SW 1271 (cell line): Measurements from ENCODE around the gene LAMA4.
"Not testable (repeated sequence)": the region's sequence is repeated elsewhere in the genome, so short reads cannot be mapped to it uniquely, and the experiment has no call there.

Experiments used
- DNase-seq, 2 experiments: peaks; one replicate each; lab custom pipeline; 2025; lab: John Stamatoyannopoulos, UW

Gene LAMA4

DNA sequence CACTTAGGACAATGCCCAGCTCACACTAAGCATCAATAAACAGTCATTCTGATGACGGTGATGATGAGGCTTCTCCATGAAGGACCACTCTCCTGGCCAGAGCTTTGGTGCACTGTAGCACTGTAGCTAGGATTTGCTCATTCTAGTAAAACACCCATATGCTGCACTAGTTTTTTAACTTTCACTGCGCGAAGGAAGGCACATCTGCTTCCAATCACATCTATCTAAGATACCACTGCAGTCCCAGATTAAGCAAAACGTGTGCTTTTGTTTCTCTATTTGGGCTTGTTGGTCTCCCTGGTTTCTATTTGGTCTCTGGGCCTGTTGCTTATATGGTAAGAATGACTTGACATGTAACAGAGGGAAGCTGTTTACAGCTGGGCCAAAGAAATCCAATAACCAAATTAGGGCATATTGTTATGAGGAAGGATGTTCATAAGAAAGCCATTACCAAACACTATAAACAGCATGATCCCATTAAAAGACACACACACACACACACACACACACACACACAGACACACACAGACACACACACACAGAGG is 104.6 kb downstream of the LAMA4 start:
- DNase-seq: no peak

DNA sequence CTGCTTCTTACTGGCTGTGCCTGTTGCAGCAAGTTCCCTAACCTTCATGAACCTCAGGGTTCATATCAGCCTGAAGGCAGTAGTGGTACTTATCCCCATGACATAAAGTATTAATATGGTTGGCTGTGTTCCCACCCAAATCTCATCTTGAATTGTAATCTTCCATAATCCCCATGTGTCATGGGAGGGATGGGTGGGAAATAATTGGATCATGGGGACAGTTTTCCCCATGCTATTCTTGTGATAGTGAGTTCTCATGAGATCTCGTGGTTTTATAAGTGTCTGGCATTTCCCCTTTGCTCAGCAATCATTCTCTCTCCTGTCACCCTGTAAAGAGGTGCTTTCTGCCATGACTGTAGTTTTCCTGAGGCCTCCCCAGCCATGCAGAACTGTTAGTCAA is 105.1 kb downstream of the LAMA4 start:
- DNase-seq: no peak

DNA sequence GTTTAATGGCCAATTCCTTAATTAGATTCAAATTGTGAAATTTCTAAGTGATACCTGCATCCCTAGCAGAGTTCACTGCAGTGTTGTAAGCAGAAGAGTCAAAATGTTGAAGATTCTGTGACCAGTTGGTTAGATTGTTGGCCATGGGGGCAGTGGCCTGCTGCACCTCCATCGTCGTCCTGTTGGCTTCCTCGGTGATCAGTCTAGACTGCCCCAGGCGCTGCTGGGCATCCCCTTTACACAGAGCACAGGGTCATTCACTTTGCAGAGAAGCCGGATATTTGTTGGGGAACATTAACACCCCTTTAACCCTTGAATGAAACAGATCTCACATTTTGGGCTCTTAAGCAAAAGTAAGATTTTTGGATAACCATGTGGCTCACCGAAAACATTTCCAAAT is 106.3 kb downstream of the LAMA4 start:
- no peak for DNase-seq

DNA sequence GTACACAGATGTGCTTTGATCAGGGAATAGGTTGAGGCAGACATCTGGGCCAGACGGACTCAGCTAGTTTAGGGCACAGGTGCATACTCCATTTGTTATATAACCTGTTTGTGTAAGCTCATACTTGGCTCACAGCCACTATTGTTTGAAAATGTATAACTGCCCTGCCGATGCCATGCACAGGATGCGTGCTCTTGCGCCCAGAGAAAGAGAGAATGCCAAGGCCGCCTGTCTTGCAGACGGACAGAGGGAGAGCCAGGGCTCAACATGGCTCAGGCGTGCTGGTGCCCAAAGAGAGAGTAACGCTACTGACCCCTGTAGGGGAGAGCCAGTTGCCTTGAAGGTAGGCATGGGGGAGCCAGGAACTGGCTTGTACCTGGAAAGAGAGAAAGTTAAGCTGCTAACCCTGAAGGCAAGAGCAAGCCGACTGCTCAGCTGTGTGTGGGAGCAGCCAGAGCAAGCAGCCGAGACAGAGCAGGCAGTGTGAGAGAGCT is 109.2 kb downstream of the LAMA4 start:
- no peak for DNase-seq

DNA sequence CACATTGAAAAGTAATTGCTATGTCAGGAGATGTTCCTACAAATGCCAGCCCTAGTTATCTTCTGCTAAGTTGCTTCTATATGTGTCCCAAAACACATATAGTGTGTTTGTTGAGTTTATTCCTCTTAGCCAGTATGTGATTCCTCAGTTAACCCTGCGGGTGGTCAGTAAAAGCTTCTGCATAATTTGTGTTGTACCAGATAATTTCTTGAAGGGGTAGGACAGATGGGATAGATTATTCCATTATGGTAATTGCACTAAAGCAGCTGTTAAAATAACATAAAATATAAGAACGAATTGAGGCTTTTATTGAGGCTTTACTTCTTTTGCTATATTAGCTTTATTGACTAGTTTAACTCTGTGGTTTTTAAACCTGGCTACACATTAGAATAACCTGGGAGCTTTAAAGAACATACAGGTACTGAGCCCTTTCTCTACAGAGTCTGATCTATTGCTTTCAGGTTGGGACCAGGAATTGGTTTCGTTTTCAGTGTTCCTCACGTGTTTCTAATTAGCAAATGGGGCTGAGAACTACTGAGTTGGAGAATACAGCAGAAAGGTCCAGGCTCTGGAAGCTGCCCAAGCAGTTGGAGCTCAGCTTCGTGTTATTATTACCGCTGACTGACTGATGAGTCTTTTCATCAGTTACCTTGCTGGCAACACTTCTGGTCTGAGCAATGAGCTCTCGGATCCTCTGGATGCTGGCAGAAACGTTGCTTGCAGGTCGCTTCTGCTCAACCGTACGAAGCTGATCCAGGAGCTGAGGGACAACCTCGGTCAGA is 110.0 kb downstream of the LAMA4 start:
- no peak for DNase-seq

DNA sequence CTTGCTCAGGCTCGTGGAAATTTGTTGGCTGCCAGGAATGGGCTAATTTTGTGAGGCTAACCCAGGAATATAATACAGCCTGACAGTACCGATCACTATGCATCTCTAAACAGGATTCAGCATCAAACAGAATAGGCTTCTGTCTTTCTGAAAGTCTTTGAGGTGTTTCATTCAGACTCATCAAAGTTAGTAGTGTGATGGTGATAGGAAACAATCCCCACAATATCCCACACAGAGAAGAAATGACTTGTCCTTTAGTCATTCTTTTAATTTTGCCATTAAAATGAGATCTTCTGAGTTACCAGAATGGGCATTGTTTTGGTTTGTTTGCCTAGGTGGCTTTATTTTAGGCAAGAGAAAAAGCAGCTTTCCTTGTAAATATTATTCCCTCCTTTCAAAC is 112.7 kb downstream of the LAMA4 start:
- DNase-seq: no peak

DNA sequence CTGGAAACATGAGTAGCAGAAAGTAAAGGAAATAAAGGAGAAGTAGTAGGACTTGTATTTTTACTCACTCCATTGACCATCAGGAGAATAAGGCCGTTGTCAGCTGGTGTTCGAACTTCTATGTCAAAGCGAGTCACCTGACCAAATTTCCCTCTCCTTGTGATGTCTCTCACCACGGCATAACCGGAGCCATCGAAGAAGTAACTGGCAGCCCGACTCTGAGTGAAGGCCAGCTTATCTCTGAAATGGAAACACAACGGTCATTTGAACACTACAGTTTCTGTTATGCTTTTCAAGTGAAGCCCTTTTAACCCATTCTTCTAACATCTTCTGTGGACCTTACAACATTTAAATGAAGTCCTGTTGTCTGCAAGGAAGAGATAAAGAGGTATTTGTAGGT is 115.3 kb downstream of the LAMA4 start:
- no peak for DNase-seq

DNA sequence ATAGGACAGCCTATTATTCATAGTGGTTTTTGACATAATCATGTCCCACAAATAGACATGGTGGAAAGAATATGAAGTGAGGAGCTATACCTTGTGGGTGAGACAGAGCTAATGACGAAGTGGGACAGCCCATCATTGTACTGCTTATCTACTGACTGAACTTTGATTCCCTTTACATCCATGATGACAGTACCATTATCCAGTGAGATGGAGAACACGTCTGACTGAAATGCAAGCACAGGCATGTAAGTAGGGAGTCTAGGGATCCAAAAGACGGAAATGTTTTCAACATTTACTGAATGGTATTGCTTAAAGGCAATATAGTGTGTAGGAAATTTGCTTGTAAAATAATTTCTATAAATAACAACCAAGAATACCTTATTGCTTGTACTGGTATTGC is 123.5 kb downstream of the LAMA4 start:
- no peak for DNase-seq

DNA sequence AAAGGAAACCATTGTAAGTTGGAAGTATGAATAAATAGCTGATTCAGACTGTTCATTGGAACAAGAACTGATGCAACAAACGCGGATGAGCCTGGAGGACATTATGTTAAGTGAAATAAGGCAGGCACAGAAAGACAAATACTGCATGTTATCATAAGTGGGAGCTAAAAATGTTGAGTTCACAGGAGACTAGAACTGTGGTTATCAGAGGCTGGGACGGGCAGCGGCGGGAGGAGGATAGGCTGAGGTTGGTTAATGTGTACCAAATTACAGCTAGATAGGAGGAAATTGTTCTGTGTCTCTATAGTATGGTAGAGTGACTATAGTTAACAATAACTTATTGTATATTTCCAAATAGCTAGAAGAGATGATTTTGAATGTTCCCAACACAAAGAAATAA is 126.2 kb downstream of the LAMA4 start:
- DNase-seq: no peak

DNA sequence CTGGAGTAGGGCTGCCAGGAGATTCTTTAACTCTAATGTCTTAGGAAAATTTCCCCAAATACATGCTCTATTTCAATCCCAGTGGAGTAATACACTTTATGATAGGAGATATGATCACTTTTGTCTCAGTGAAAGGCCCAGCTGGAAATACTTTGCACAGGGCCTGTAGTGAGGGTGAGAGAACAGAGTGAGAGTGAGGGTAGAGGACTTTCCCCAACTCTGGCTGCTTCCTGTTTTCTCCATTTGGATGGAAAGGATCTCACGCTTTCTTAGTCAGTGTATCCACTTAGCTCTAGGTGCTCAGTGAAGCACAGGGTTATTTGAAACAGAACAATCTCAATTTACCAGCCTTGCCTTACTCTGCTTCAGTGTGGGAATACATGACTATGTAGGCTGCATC is 130.4 kb downstream of the LAMA4 start:
- no peak for DNase-seq

DNA sequence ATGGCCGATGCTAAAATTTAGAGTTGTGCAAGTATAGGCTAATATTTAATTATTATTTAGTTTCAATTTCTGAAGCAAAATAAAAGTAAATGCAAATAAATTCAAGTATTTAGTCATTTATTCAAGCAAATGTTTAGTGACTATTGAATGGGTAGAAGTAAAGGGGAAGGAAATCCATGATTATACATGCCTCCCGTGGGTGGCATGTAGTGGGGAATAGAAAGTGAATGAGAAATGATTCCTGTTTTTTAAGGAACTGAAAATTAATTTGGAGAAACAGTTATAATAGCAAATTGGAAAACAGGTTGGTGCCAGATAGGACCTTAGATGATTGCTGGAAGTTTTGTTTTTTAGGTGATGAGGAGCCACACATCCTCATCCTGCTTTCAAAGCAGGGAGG is 131.6 kb downstream of the LAMA4 start:
- DNase-seq: no peak

DNA sequence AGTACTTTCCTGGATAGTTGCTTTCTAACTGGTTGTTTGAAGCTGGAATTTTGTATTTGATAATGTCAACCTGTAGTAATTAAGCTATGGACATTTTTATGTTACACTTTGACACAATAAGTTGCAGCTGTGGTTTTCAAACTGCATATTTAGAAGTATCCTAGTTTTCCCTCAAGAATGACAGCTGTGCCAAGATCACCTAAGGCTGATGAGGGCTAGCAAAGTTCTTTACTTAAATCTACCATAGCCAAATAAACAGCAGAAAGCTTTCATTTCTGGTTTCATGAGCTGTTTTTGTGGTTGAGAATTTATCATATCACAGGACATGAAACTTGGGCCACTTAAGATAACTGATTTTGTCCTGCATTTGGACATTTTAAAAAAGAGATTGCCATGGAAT is 136.3 kb downstream of the LAMA4 start:
- no peak for DNase-seq

DNA sequence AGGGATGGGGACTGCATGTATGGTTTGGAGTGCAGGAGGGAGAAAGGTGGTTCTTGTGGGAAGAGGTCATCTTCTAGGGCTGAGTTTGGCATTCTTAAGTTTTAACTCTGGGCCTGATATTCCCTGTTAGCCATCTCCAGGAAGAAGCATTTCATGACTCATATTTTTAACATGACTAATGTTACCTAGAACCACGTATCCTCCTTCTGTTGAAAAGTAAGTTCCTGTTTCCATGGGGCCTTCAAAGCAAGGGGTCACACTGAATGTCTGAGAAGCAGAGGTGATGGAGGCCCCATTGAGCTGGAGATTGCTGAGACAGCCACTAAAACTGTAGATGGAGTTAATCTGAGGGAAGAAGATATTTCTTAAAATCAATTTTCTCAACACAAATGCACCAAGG is 136.8 kb downstream of the LAMA4 start:
- DNase-seq: peak in 1 of 2 experiments; percentile 37

DNA sequence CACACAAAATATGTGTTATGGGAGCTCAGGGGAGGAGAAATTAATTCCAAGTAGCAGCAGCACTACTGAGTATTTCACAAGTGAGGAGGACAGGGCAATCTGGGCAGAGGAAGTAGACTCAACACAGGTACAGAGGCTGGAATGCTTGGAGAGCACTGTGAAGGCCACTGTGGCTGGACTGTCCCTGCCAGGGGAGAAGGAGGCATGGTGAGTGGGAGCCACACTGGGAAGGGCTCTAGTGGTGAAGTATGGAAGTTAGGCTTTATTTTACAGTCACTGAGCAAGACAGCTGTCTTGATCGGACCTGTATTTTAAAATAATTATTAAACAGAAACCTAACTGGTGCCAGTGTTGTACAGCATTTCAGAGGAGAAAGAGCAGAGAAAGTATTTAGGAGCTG is 138.1 kb downstream of the LAMA4 start:
- DNase-seq: peak in 1 of 2 experiments; percentile 3

DNA sequence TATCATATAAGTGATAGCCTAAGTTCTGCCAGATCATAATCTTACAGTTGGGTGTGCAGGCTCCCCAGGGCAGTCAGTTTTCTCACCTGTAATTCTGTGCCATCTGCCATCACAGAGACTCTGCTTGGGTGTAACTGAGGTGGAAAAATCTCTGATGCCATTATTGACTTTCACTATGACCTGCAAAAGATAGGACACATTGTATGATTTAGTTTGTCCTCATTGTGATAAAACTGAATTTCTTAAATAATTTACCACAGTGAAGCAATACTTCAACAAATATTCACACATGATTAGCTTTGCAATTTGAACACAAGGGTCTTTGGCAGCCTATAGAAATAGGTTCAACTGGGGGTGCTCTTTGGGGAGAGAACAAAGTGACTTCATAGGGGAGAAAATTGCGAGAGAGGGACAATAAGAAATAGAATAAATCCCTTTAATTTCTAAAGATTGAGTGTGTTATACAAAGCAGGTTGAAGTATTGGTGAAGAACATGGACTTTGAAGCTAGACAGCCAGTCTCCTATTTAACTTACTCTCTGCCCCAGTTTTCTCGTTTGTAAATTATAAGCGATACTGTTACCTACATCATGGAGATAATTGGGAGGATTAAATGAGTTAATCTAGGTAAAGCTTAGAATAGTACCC is 139.7 kb downstream of the LAMA4 start:
- DNase-seq: no peak

DNA sequence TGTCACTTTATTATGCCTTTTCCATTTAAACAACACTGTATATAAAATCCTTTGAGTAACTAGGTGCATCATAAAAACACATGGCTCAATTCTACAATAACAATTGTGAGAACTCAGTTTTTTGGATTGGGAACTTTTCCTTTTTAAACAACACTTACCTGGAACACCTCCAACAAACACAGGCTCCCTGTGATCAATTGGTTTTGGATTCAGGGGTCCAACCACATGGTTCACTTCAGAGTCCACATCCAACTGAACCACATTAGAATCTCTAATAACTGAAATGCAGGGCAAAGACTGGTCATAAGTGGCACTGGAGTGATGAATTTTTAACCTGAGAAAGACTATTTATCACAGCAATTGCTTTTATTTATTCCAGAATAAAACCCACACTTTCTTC is 140.4 kb downstream of the LAMA4 start:
- no peak for DNase-seq

DNA sequence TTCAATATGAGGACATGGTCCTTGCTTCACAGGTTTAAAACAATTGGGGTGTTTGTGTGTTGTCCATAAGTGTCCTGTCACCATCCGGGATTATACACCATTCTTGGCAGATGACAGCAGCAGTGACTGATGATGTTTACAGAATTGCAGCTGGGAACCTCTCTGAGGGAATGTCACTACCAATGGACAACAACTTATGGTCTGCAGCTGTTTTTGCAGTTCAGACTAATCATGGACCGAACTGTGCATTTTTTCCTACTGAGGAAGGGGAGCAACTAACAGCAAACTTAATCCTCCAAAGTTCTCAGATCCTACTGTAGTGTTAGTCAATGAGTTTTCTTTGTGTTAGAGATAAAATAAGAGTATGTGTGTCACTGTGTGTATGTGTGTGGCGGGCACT is 140.9 kb downstream of the LAMA4 start:
- no peak for DNase-seq

DNA sequence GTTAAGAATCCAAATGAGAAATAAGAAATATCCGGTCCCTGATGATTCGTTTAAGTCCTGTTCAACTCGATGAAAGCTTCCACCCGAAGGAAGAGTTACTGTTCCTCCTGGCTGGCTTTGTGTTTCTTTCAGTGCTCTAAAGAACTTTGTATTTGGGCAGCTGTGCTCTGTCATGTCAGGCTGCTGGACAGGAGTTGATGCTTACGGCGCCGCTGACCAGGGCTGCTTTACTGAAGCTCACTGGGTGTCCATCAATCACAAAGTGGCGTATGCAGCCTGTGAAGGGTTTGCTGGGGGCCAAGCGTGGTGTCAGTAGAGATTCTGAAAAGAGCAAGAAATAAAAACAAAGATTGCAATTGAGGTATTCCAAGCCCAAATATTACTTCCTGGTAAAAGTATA is 145.1 kb downstream of the LAMA4 start:
- no peak for DNase-seq

DNA sequence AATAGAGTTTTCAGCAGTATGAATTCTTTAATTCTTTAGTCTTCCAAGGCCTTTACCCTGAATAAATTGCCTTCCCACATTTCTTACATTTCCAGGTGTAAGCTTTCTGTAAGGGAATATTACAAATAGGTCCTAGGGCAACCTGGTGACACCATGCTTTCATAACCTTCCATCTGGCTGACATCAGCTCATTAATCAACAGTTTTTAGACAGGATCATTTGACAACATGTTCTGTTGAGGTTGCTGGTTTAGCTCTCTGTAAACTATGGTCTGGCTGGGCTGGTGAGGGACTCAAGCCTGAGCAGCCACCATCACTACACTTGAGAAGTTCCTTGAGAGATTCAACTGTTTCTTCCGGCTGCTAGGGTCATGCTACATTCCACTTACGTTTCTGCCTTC is 147.8 kb downstream of the LAMA4 start:
- DNase-seq: no peak

DNA sequence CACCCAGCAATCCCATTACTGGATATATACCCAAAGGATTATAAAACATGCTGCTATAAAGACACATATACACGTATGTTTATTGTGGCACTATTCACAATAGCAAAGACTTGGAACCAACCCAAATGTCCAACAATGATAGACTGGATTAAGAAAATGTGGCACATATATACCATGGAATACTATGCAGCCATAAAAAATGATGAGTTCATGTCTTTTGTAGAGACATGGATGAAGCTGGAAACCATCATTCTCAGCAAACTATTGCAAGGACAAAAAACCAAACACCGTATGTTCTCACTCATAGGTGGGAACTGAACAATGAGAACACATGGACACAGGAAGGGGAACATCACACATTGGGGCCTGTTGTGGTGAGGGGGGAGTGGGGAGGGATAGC is 148.3 kb downstream of the LAMA4 start:
- not testable (repeated sequence) for DNase-seq

DNA sequence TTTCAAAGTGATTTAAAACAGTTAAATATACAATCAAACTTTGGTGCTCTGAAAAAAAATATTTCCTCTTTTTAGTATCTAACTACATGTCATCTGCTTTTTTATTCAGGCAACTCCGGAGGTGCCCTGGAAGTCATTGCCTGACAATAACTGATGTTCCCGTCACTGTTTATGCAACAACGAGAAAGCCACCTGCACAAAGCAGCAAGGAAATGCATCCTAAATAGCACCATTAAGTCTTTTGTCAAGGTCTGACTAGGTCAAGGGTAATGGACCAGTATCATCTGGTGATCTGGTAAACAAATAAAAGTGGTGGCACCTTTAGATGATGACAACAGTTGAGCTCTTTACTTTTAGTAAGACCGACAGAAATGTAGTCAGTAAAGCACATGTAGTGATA is 153.8 kb downstream of the LAMA4 start:
- no peak for DNase-seq

DNA sequence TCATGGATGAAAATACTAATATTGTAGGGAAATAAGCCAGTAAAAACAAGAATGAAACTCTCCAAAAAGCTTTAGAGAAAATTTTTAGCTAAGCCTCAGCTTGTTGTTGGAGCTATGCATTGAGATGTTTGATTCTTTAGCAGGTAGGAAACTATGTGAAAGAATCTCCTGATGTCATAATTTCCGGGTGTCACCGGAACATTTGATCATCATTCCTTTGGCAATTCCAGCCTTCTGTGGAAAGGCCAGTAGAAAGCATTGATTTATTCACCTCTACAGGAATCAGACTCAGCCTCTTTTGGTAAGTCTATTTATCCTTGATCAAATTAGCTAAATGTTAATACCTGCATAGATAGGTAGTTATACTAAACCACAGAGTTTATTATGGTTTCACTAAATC is 157.5 kb downstream of the LAMA4 start:
- no peak for DNase-seq

DNA sequence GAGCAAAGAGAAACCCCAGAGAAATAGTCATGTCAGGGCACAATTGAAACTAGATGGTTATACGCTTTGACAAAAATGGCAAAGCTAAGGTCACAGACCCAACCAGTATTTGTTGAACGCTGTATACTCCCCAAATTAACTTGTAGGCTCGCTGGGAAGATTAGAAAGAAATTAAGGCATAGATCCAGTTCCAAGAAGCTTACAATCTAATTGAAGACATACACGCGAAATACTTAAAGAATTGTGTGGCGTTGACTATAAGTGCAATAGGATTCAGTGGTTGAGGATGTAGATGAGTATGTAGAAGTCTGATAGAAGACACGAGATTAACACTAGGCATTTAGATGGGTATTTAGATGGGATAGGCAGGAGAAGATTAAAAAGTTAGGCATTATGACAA is 166.5 kb downstream of the LAMA4 start:
- DNase-seq: peak in 1 of 2 experiments; percentile 33
